Lower lobe of right lung (tissue), 2 donors: ENCODE results near the gene HDAC2. TPM values are rescaled to one million over a fixed set of nuclear protein-coding genes. Genes with fewer than 3 reads are reported as not detected.

Experiments
- ATAC-seq, 2 donors: fragments of 200-7000 bp; cut with Tn5 transposase; one replicate each; pipeline ENCODE4 v1.9.1; 2020 to 2022; ENCODE audit warnings: mild to moderate bottlenecking in 2 of 2, moderate library complexity in 2 of 2
- DNase-seq: peaks from one replicate; pipeline ENCODE4 v3.0.0-alpha.2; 2020
- H3K27ac ChIP-seq: fragments of 200-600 bp; one replicate; pipeline ENCODE4 v1.8.0; 2022
- H3K27me3 ChIP-seq: fragments of 200-600 bp; one replicate; pipeline ENCODE4 v1.8.0; 2022; ENCODE audit warnings: low read depth
- H3K36me3 ChIP-seq: fragments of 200-600 bp; one replicate; pipeline ENCODE4 v1.8.0; 2022; ENCODE audit warnings: mild to moderate bottlenecking
- H3K4me1 ChIP-seq: fragments of 200-600 bp; one replicate; pipeline ENCODE4 v1.8.0; 2022
- H3K4me3 ChIP-seq: fragments of 200-600 bp; one replicate; pipeline ENCODE4 v1.8.0; 2022; ENCODE audit warnings: mild to moderate bottlenecking
- H3K9me3 ChIP-seq: fragments of 200-600 bp; one replicate; pipeline ENCODE4 v1.8.0; 2022
- intact Hi-C: fragments of 100-400 bp; cut with DNase I; formaldehyde crosslinking; loops from one replicate; pipeline ENCODE4 v1.11.0; 2022
- total RNA-seq: library from RNA; stranded (reverse); fragmentation: NEBNext Ultra II Directional; extraction: Animal tissue kit (Norgen Biotek cat#: 25700); gene quantifications from one replicate; pipeline ENCODE4 v1.2.1, GENCODE V29; 2021
- TF ChIP-seq, protein P1 (sequence below): fragments of 200-600 bp; IDR thresholded peaks from one replicate; pipeline ENCODE4 v1.8.0; 2022; ENCODE audit warnings: antibody characterized with exemption, mild to moderate bottlenecking
- donor health status: DM: no; HTN: yes; CAD: no; lungs with severe emphysema.

The HDAC2 gene
- total RNA-seq, 1 donor from 2014 or later = 55.3 TPM

DNA sequence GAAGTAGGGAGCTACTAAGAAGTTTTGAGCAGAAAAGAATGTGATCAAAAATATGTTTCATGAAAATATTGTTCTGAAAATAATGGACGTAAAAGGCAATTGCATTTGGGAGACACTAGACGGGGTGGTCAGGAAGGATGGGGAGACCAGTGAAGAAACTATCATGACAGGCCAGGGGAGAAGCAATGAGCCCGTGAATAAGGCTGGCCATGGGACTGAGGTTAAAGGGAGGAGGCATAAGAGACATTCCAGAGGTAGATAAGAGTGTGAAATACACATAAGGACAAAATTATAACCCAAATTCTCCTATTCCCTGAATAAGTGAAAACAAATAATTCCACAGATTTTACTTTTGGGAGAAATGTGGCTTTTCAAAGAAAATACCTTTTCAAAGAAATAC is 62.1 kb downstream of the HDAC2 start:
- no peaks in the 10 kb centered on the region for H3K27me3 ChIP-seq
- H3K27ac ChIP-seq = no peak overlapping the region
- H3K9me3 ChIP-seq = no peaks in the 10 kb centered on the region
- TF ChIP-seq, protein P1, sequence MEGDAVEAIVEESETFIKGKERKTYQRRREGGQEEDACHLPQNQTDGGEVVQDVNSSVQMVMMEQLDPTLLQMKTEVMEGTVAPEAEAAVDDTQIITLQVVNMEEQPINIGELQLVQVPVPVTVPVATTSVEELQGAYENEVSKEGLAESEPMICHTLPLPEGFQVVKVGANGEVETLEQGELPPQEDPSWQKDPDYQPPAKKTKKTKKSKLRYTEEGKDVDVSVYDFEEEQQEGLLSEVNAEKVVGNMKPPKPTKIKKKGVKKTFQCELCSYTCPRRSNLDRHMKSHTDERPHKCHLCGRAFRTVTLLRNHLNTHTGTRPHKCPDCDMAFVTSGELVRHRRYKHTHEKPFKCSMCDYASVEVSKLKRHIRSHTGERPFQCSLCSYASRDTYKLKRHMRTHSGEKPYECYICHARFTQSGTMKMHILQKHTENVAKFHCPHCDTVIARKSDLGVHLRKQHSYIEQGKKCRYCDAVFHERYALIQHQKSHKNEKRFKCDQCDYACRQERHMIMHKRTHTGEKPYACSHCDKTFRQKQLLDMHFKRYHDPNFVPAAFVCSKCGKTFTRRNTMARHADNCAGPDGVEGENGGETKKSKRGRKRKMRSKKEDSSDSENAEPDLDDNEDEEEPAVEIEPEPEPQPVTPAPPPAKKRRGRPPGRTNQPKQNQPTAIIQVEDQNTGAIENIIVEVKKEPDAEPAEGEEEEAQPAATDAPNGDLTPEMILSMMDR = no peak
- ATAC-seq (no peak), DNase-seq (no peak)
- no peak overlapping the region for H3K4me3 ChIP-seq
- no peaks in the 10 kb centered on the region for H3K36me3 ChIP-seq
- no peaks in the 10 kb centered on the region for H3K4me1 ChIP-seq
- intact Hi-C loops = no loop called here

DNA sequence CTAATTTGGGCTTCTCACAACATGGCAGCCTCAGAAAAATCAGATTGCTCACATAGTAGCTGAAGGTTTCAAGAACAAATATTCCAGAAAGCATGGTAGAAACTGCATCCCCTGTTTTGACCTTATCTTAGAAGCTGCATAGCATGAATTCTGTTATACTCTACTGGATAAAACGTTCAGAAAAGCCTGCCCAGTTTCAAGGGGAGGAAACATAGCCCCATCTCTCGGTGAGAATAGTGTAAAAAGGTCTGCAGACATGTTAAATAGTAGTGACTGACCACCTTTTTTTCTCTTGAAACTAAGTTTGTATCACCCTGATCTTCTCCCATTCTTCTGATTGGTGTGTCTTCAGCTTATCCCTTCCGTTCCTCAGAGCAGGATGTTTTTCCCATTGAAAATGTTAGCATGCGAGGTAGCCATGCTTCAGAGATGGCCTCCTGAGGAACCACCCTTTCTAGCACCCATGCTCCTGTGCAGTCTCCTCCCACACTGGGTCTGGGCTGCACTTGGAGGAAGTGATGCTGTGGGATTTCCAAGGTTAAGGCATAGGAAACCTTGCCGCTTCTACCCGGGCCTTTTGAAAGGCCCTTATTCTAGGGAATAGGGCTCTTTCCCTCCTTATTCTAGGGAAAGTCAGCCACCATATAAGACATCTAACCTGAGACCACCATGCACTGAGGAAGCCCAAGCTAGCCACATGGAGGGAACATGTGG is 63.7 kb downstream of the HDAC2 start:
- intact Hi-C loops = no loop called here
- no peak for ATAC-seq

DNA sequence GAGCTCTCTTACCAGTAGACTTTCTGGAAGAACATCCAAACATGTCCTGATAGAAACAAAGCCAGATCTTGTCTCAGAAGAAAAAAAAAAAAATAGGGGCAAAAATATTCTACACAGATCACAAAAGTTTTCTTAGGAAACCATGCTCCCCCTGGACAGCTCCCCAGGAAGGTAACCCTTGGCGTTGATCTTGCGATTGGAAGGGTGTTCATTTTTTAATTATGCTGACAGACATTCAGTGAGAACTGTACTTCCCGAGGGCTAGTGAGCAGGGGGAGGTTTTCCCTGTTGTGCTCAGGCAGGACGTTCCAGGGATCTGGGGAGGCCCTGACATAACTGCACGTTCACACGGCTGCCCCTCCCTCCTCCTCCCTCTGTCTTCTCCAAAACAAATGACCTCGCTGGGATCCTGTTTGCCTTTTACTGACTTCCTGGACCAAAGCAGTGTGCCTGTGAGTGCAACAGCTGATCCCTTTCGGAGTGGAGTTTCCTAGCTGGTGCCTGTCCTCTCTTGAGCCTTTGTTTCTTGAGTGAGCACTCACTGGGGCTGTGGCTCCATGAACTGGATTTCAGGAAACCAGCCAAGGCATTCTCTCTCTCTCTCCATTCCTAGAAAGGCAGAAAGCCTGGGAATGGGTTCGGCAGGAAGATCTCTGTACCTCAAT is 67.2 kb downstream of the HDAC2 start:
- no peaks in the 10 kb centered on the region for H3K4me1 ChIP-seq
- intact Hi-C loops = no loop called here
- TF ChIP-seq, protein P1 = no peak
- H3K27ac ChIP-seq = peak overlapping the region; percentile 63
- ATAC-seq (peak; percentile 65 to 67), DNase-seq (no peak)
- H3K27me3 ChIP-seq = no peaks in the 10 kb centered on the region
- H3K9me3 ChIP-seq = no peaks in the 10 kb centered on the region
- H3K36me3 ChIP-seq = no peaks in the 10 kb centered on the region
- H3K4me3 ChIP-seq = peak overlapping the region; percentile 15

More for the DNA sequence above, 63.7 kb downstream of the HDAC2 start:
- Histone ChIP-seq H3K4me3 (no peak overlapping the region), H3K9me3 (no peaks in the 10 kb centered on the region), H3K36me3 (no peaks in the 10 kb centered on the region), H3K4me1 (no peaks in the 10 kb centered on the region), H3K27me3 (no peaks in the 10 kb centered on the region), H3K27ac (no peak overlapping the region)
- TF ChIP-seq, protein P1 = no peak
- no peak for DNase-seq

DNA sequence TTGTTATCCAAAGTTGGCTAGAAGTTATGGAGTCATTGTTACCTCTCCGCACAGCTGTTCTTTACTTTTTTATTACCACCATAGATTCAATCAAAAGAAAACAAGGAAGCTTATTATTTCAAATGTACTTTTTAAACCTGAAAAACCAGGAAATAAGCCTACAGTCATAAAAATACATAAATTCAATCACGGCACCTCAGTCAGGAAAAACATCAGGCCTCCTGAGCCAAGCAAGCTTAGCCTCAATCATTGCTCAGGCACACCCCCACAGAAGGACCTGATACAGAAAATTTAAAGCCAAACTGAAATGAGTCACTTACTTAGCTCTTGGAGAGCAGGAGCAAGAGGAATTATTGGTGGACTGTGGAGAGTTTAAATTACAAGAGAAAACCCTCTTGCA is 69.5 kb downstream of the HDAC2 start:
- DNase-seq = no peak
- intact Hi-C loops = no loop called here
- ATAC-seq = no peak
- H3K27ac ChIP-seq = no peak overlapping the region
- H3K36me3 ChIP-seq = no peaks in the 10 kb centered on the region
- TF ChIP-seq, protein P1 = no peak
- no peak overlapping the region for H3K4me3 ChIP-seq
- H3K4me1 ChIP-seq = no peaks in the 10 kb centered on the region
- no peaks in the 10 kb centered on the region for H3K9me3 ChIP-seq
- H3K27me3 ChIP-seq = no peaks in the 10 kb centered on the region

DNA sequence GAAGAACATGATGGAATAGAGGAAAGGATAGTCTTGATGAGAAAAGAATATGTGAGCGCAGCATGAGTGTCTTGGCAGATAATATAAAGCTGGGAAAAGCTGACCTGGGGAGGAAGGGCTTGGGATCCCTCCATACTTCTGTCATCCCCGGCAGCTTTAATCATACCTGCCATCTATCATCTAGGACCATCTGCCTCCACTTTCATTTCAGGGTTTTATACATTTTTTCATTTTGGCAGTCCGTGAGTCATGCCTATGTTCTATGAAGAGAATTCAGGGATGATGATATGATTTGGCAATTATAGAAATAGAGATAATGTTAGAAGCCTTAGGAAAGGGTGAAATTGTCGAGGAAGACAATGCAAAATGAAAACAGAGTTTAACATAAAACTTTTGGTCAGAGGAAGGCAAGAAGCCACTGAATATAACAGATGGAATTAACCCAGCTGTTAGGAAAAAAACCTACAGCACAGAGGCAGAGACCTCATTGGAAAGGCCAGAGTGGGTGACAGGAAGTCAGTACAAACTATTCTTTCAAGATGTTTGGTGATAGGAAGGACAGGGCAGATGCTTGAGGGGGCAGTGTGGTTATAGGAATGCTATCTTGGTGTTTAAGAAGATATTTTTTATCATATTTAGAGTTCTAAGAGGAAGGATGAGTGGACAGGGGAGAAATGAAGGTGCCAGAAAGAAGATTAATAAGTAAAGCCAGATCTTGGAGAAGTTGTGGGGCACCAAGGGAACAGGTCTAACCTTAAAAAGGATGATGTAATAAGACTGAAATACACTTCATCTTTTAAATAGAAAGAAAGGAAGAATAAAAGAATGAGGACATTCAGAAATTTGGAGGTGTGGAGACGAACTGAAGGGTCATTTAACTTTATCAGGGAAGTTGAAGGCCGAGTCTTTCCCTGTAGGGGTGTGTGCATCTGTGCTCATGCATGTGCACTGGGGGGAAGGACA is 76.0 kb downstream of the HDAC2 start:
- H3K27me3 ChIP-seq = no peaks in the 10 kb centered on the region
- intact Hi-C loops = no loop called here
- TF ChIP-seq, protein P1 = no peak
- DNase-seq (no peak), ATAC-seq (no peak)
- H3K4me1 ChIP-seq = no peaks in the 10 kb centered on the region
- H3K9me3 ChIP-seq = peaks cover 4% of the 10 kb centered on the region
- no peak overlapping the region for H3K4me3 ChIP-seq
- H3K27ac ChIP-seq = no peak overlapping the region
- no peaks in the 10 kb centered on the region for H3K36me3 ChIP-seq
